SK-N-SH treated with all-trans-retinoic acid at 6 μM for 48 hours (cell line): ENCODE results near the gene CCDC150.
"Not testable (repeated sequence)": the region's sequence is repeated elsewhere in the genome, so short reads cannot be mapped to it uniquely, and the experiment has no call there.

Source experiments
- ATAC-seq: fragments of 200-7000 bp; cut with Tn5 transposase; 3 replicates; pipeline ENCODE4 v1.9.1; 2020; ENCODE audit warnings: mild to moderate bottlenecking, moderate library complexity
- ARNTL ChIP-seq: fragments of 450-650 bp; formaldehyde crosslinking; IDR thresholded peaks from 2 replicates; pipeline ENCODE4 v1.5.0; 2020; ENCODE audit warnings: low read depth, mild to moderate bottlenecking, moderate library complexity, borderline replicate concordance
- BACH2 ChIP-seq: fragments of 250-450 bp; sonication (Bioruptor Pico); IDR thresholded peaks from 2 replicates; pipeline ENCODE4 v1.9.0; 2021; ENCODE audit warnings: mild to moderate bottlenecking, borderline replicate concordance
- CSDC2 ChIP-seq: fragments of 250-450 bp; sonication (Bioruptor Pico); IDR thresholded peaks from 2 replicates; pipeline ENCODE4 v1.5.0; 2020; ENCODE audit warnings: mild to moderate bottlenecking, moderate library complexity
- ESRRG ChIP-seq: fragments of 250-450 bp; sonication (Bioruptor Pico); IDR thresholded peaks from 2 replicates; pipeline ENCODE4 v1.6.1; 2021; ENCODE audit warnings: mild to moderate bottlenecking
- GLIS3 ChIP-seq: fragments of 250-450 bp; sonication (Bioruptor Pico); IDR thresholded peaks from 2 replicates; pipeline ENCODE4 v1.5.0; 2020; ENCODE audit warnings: mild to moderate bottlenecking, moderate library complexity
- ISL1 ChIP-seq: fragments of 250-450 bp; sonication (Bioruptor Pico); IDR thresholded peaks from 2 replicates; pipeline ENCODE4 v2.1.2; 2022; ENCODE audit warnings: mild to moderate bottlenecking, moderate library complexity
- OSR1 ChIP-seq: fragments of 250-450 bp; sonication (Bioruptor Pico); IDR thresholded peaks from 2 replicates; pipeline ENCODE4 v1.8.0; 2022; ENCODE audit warnings: moderate library complexity, mild to moderate bottlenecking, inconsistent platforms
- PPARA ChIP-seq: fragments of 250-450 bp; sonication (Bioruptor Pico); IDR thresholded peaks from 2 replicates; pipeline ENCODE4 v1.5.0; 2020; ENCODE audit warnings: mild to moderate bottlenecking, borderline replicate concordance
- RARB ChIP-seq: fragments of 250-450 bp; sonication (Bioruptor Pico); IDR thresholded peaks from 2 replicates; pipeline ENCODE4 v1.8.0; 2021; ENCODE audit warnings: mild to moderate bottlenecking, moderate library complexity
- SNAI2 ChIP-seq: fragments of 250-450 bp; sonication (Bioruptor Pico); IDR thresholded peaks from 2 replicates; pipeline ENCODE4 v1.5.0; 2020; ENCODE audit warnings: mild to moderate bottlenecking, moderate library complexity
- TCF4 ChIP-seq: fragments of 250-450 bp; sonication (Bioruptor Pico); IDR thresholded peaks from 2 replicates; pipeline ENCODE4 v1.8.0; 2021; ENCODE audit warnings: mild to moderate bottlenecking, moderate library complexity, borderline replicate concordance
- TOX ChIP-seq: fragments of 250-450 bp; sonication (Bioruptor Pico); IDR thresholded peaks from 2 replicates; pipeline ENCODE4 v1.8.0; 2021; ENCODE audit warnings: mild to moderate bottlenecking, moderate library complexity, borderline replicate concordance
- ZFP3 ChIP-seq: fragments of 250-450 bp; sonication (Bioruptor Pico); IDR thresholded peaks from 2 replicates; pipeline ENCODE4 v1.5.0; 2020; ENCODE audit warnings: mild to moderate bottlenecking, moderate library complexity
- ZFP30 ChIP-seq: fragments of 450-650 bp; formaldehyde crosslinking; IDR thresholded peaks from 2 replicates; pipeline ENCODE4 v1.5.0; 2022; ENCODE audit warnings: mild to moderate bottlenecking, moderate library complexity
- ZNF565 ChIP-seq: fragments of 450-650 bp; formaldehyde crosslinking; conservative IDR thresholded peaks from 2 replicates; pipeline ENCODE4 v1.5.0; 2020; ENCODE audit warnings: low read depth, mild to moderate bottlenecking, moderate library complexity
- ZNF70 ChIP-seq: fragments of 450-650 bp; formaldehyde crosslinking; IDR thresholded peaks from 2 replicates; pipeline ENCODE4 v1.5.0; 2020; ENCODE audit warnings: mild to moderate bottlenecking, moderate library complexity
- ZNF8 ChIP-seq: fragments of 450-650 bp; formaldehyde crosslinking; IDR thresholded peaks from 2 replicates; pipeline ENCODE4 v1.5.0; 2020; ENCODE audit warnings: mild to moderate bottlenecking, moderate library complexity
- TF ChIP-seq, protein P1 (sequence below): fragments of 250-450 bp; sonication (Bioruptor Pico); IDR thresholded peaks from 2 replicates; pipeline ENCODE4 v1.8.0; 2020; ENCODE audit warnings: mild to moderate bottlenecking, moderate library complexity, borderline replicate concordance
- TF ChIP-seq, protein P2 (sequence below): fragments of 250-450 bp; sonication (Bioruptor Pico); IDR thresholded peaks from 2 replicates; pipeline ENCODE4 v1.5.0; 2020; ENCODE audit warnings: mild to moderate bottlenecking, moderate library complexity

Gene CCDC150

DNA sequence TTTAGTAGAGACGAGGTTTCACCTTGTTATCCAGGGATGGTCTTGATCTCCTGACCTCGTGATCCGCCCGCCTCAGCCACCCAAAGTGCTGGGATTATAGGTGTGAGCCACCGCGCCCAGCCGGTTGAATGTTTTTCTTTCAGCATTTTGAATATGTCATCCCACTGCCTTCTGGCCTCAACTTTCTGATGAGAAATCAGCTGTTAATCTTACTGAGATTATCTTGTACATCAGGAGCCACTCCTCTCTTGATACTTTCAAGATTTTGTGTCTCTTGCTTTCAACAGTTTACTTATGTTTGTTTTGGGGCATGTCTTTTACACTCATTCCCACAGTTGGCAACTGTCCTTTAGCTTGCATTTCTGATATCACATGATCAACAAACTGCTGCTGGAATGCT, 46.3 kb downstream of the CCDC150 start:
- ATAC-seq, result no peak
- TF ChIP-seq ZFP30 (no peak), ARNTL (no peak), ISL1 (CRISPR knock-in tag) (no peak), ZFP3 (CRISPR knock-in tag) (no peak), ESRRG (CRISPR knock-in tag) (no peak), TOX (CRISPR knock-in tag) (no peak), GLIS3 (CRISPR knock-in tag) (no peak), ZNF565 (CRISPR knock-in tag) (no peak)

DNA sequence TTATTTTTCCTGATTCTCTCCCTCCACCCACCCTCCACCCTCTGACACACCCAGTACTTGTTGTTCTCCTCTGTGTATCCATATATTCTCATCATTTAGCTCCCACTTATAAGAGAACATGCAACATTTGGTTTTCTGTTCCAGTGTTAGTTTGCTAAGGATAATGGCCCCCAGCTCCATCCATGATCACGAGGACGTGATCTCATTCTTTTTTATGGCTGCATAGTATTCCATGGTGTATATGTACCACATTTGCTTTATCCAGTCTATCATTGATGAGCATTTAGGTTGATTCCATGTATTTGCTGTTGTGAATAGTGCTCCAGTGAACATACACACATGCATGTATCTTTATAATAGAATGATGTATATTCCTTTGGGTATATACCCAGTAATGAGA, 47.2 kb downstream of the CCDC150 start:
- not testable (repeated sequence) for ATAC-seq
- peak; percentile 71 for TF ChIP-seq ZNF8
- TF ChIP-seq, all 23 proteins: peak for 1; not testable (repeated sequence) for 22

DNA sequence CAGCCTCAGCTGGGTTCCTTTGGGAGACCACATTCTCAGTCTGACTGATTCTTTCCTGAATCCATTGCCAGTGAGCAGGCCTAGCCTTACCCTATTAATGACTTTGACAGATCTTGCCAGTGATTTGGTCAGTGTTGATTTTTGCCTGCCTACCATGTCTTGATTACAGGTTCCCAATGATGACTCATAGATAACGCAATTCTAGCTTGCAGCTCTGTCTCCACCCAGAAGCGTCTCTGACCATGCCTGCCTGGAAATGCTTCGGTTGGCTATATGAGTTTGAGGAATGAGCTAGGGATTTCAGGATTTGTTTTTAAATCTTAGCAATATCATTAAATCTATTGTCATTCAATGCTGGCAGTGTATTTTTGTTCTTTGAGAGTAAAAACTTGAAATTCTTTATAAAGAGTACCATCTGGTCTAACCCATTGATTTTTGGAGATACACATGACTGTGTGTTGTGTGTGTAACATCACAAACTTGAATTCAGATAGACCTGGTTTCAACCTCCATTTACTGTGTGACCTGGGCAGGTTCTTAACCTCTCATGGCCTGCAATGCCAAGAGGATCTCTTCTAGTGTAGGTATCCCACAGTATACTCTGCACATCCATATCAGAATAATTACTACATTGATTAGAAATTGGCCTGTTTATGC, 57.0 kb downstream of the CCDC150 start:
- ATAC-seq, result peak; percentile 88
- TF ChIP-seq ESRRG (CRISPR knock-in tag), result no peak
- no peak for TF ChIP-seq ZFP30
- TF ChIP-seq, all 23 proteins: peak for 0

DNA sequence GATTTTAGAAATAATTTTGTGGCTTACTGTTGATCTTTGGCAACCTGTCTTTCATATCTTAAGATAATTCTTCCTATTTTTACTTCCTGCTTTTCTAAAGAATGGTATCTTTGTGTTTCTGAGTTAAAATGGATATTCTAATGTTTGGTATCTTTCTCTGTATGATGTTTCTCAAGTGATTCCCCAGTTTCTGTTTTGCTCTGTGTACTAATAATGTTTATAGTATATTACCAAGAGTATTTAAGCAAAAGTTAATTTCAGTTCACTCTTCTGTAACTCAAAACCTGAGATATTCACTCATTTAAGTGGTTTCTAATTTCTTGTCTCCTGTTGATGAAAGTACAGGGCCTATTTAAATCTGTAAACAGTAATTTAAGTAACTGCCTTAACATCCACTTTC, 58.3 kb downstream of the CCDC150 start:
- no peak for TF ChIP-seq ZNF8
- no peak for TF ChIP-seq ZFP3 (CRISPR knock-in tag)
- no peak for TF ChIP-seq ESRRG (CRISPR knock-in tag)
- ATAC-seq, result no peak

DNA sequence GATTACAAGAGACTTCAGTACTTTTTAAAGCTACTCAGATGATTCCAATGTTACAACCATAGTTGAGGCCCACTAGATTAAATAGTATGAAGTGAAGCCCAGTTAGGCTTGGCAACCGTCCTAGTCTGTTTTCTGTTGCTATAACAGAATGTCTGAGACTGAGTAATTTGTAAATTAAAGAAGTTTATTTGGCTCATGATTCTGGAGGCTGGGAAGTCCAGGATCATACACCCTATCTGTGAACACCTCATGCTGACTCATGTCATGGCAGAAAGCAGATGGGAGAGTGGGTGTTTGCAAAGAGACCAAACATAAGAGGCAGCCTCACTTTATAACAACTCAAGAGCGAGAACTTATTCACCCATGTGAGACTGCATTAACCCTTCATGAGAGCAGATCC, 63.1 kb downstream of the CCDC150 start:
- TF ChIP-seq CSDC2 (CRISPR knock-in tag), result no peak
- TF ChIP-seq SNAI2 (CRISPR knock-in tag), result no peak
- no peak for TF ChIP-seq PPARA (CRISPR knock-in tag)
- TF ChIP-seq TOX (CRISPR knock-in tag), result no peak
- no peak for TF ChIP-seq ZNF565 (CRISPR knock-in tag)
- no peak for TF ChIP-seq ZFP3 (CRISPR knock-in tag)
- TF ChIP-seq TCF4, result no peak
- no peak for TF ChIP-seq BACH2 (CRISPR knock-in tag)
- no peak for TF ChIP-seq OSR1 (CRISPR knock-in tag)
- TF ChIP-seq RARB (CRISPR knock-in tag), result no peak
- TF ChIP-seq, protein P1, sequence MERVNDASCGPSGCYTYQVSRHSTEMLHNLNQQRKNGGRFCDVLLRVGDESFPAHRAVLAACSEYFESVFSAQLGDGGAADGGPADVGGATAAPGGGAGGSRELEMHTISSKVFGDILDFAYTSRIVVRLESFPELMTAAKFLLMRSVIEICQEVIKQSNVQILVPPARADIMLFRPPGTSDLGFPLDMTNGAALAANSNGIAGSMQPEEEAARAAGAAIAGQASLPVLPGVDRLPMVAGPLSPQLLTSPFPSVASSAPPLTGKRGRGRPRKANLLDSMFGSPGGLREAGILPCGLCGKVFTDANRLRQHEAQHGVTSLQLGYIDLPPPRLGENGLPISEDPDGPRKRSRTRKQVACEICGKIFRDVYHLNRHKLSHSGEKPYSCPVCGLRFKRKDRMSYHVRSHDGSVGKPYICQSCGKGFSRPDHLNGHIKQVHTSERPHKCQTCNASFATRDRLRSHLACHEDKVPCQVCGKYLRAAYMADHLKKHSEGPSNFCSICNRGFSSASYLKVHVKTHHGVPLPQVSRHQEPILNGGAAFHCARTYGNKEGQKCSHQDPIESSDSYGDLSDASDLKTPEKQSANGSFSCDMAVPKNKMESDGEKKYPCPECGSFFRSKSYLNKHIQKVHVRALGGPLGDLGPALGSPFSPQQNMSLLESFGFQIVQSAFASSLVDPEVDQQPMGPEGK, result no peak
- TF ChIP-seq ESRRG (CRISPR knock-in tag), result no peak
- TF ChIP-seq ZNF70 (CRISPR knock-in tag), result no peak
- TF ChIP-seq, protein P2, sequence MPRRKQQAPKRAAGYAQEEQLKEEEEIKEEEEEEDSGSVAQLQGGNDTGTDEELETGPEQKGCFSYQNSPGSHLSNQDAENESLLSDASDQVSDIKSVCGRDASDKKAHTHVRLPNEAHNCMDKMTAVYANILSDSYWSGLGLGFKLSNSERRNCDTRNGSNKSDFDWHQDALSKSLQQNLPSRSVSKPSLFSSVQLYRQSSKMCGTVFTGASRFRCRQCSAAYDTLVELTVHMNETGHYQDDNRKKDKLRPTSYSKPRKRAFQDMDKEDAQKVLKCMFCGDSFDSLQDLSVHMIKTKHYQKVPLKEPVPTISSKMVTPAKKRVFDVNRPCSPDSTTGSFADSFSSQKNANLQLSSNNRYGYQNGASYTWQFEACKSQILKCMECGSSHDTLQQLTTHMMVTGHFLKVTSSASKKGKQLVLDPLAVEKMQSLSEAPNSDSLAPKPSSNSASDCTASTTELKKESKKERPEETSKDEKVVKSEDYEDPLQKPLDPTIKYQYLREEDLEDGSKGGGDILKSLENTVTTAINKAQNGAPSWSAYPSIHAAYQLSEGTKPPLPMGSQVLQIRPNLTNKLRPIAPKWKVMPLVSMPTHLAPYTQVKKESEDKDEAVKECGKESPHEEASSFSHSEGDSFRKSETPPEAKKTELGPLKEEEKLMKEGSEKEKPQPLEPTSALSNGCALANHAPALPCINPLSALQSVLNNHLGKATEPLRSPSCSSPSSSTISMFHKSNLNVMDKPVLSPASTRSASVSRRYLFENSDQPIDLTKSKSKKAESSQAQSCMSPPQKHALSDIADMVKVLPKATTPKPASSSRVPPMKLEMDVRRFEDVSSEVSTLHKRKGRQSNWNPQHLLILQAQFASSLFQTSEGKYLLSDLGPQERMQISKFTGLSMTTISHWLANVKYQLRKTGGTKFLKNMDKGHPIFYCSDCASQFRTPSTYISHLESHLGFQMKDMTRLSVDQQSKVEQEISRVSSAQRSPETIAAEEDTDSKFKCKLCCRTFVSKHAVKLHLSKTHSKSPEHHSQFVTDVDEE (CRISPR knock-in tag), result no peak
- TF ChIP-seq ZNF8, result no peak
- TF ChIP-seq ISL1 (CRISPR knock-in tag), result no peak
- TF ChIP-seq ZFP30, result no peak
- TF ChIP-seq, all 23 proteins: peak for 0
- ATAC-seq, result no peak

DNA sequence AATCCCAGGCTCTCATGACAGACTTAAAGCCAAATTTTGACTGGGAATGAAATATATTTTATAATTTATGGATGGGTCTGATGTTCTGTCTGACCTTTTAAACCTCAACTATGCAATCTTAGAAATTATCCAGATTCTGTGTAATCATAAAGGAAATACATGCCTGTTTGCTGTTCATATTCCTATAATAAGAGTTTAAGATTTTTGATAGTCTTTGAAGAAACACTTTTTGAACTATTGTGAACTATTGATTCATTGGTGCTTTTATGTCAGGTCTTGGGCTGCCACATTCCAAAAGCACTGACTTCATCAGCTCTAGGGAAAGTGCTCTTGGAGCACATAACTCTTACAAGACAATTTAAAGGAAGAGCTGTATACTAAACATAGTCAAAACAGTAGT, 64.2 kb downstream of the CCDC150 start:
- peak; percentile 83 for TF ChIP-seq ISL1 (CRISPR knock-in tag)
- no peak for TF ChIP-seq OSR1 (CRISPR knock-in tag)
- ATAC-seq, result peak; percentile 53; the same call in 2 of the 3 replicates

DNA sequence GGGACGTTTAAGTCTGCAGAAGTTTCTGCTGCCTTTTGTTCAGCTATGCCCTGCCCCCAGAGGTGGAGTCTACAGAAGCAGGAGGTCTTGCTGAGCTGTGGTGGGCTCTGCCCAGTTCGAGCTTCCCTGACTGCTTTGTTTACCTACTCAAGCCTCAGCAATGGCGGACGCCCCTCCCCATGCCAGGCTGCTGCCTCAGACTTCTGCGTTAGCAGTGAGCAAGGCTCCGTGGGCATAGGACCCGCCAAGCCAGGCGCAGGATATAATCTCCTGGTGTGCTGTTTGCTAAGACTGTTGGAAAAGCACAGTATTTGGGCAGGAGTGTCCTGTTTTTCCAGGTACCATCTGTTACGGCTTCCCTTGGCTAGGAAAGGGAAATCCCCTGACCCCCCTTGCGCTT, 70.5 kb downstream of the CCDC150 start:
- not testable (repeated sequence) for ATAC-seq
